Measurements from ENCODE around the gene PLEKHH1.

The PLEKHH1 gene

DNA sequence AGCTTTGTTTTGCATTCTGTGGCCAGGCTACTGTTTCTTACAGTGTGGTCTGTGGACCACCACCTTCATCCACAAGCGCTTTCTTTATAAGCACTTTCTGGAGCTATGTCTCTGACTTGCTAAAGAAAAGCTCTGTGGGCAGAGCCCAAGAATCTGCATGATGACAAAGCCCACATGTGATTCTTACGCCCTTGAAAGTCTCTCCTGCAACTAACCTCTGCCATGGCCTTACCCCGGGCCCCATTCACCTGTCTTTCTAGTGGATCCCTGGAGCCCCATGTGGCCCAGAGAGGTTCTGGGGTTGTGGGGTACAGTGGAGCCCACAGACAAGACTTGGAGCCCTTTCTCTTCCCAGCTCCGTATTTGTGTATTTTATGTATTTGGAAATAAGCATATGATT, 16.6 kb downstream of the PLEKHH1 start (continued):
- TF ChIP-seq, protein P1, sequence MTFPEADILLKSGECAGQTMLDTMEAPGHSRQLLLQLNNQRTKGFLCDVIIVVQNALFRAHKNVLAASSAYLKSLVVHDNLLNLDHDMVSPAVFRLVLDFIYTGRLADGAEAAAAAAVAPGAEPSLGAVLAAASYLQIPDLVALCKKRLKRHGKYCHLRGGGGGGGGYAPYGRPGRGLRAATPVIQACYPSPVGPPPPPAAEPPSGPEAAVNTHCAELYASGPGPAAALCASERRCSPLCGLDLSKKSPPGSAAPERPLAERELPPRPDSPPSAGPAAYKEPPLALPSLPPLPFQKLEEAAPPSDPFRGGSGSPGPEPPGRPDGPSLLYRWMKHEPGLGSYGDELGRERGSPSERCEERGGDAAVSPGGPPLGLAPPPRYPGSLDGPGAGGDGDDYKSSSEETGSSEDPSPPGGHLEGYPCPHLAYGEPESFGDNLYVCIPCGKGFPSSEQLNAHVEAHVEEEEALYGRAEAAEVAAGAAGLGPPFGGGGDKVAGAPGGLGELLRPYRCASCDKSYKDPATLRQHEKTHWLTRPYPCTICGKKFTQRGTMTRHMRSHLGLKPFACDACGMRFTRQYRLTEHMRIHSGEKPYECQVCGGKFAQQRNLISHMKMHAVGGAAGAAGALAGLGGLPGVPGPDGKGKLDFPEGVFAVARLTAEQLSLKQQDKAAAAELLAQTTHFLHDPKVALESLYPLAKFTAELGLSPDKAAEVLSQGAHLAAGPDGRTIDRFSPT (tag by site-specific recombination; IDR thresholded peaks at IDR 0.05) = no peak
- TF ChIP-seq HOXC10 (CRISPR knock-in tag; IDR thresholded peaks at IDR 0.05) = no peak
- no peak for TF ChIP-seq KLF16 (tag by site-specific recombination; IDR thresholded peaks at IDR 0.05)
- no peak for TF ChIP-seq ZNF747 (tag by site-specific recombination; IDR thresholded peaks at IDR 0.05)
- no peak for TF ChIP-seq ZNF473 (tag by site-specific recombination; IDR thresholded peaks at IDR 0.05)
- TF ChIP-seq, protein P2, sequence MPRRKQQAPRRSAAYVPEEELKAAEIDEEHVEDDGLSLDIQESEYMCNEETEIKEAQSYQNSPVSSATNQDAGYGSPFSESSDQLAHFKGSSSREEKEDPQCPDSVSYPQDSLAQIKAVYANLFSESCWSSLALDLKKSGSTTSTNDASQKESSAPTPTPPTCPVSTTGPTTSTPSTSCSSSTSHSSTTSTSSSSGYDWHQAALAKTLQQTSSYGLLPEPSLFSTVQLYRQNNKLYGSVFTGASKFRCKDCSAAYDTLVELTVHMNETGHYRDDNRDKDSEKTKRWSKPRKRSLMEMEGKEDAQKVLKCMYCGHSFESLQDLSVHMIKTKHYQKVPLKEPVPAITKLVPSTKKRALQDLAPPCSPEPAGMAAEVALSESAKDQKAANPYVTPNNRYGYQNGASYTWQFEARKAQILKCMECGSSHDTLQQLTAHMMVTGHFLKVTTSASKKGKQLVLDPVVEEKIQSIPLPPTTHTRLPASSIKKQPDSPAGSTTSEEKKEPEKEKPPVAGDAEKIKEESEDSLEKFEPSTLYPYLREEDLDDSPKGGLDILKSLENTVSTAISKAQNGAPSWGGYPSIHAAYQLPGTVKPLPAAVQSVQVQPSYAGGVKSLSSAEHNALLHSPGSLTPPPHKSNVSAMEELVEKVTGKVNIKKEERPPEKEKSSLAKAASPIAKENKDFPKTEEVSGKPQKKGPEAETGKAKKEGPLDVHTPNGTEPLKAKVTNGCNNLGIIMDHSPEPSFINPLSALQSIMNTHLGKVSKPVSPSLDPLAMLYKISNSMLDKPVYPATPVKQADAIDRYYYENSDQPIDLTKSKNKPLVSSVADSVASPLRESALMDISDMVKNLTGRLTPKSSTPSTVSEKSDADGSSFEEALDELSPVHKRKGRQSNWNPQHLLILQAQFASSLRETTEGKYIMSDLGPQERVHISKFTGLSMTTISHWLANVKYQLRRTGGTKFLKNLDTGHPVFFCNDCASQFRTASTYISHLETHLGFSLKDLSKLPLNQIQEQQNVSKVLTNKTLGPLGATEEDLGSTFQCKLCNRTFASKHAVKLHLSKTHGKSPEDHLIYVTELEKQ (tag by site-specific recombination; IDR thresholded peaks at IDR 0.05; ENCODE audit: borderline replicate concordance) = no peak
- no peak for TF ChIP-seq TRIM28 (IDR thresholded peaks at IDR 0.05; ENCODE audit: borderline replicate concordance, low read length)
- TF ChIP-seq ZNF560 (tag by site-specific recombination; IDR thresholded peaks at IDR 0.05; ENCODE audit: borderline replicate concordance) = no peak
- TF ChIP-seq ZFP37 (tag by site-specific recombination; IDR thresholded peaks at IDR 0.05) = no peak
- TF ChIP-seq ZNF146 (tag by site-specific recombination; IDR thresholded peaks at IDR 0.05) = no peak

DNA sequence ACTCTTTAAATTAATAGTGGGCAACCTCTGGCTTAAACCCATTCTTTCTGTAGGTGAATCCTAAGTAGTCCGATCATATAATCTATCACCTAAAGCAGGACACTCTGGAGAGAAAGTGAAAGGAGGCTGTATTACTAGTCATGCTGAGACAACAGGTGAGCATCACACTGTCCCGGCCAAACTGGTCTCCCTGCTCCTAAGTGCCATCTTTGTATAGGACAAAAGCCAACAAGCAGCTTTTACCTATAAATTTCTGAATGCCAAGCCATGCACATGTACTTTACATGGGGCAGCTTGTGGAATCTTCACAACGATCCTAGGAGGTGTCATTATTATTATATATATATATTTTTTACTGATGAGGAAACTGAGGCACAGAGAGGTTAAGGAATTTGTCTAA, 18.0 kb downstream of the PLEKHH1 start:
- ChIA-PET POLR2A (interaction anchor here (1.2 kb wide), 1 partner anchor 49 kb away, joined by 3 read pairs; the partner anchor contains the start of gene PIGH), CTCF (interaction anchor here (0.6 to 1.4 kb wide), 2 partner anchors 20 to 286 kb away, joined by 3 to 6 read pairs; no protein-coding TSS in a partner anchor)
- no peaks in the 10 kb centered on the region for H3K4me1 ChIP-seq (ENCODE audit: control insufficient read depth, insufficient read depth, low read length)
- TF ChIP-seq GLIS1 (tag by site-specific recombination; IDR thresholded peaks at IDR 0.05) = no peak
- TF ChIP-seq, protein P3, sequence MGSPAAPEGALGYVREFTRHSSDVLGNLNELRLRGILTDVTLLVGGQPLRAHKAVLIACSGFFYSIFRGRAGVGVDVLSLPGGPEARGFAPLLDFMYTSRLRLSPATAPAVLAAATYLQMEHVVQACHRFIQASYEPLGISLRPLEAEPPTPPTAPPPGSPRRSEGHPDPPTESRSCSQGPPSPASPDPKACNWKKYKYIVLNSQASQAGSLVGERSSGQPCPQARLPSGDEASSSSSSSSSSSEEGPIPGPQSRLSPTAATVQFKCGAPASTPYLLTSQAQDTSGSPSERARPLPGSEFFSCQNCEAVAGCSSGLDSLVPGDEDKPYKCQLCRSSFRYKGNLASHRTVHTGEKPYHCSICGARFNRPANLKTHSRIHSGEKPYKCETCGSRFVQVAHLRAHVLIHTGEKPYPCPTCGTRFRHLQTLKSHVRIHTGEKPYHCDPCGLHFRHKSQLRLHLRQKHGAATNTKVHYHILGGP (tag by site-specific recombination; IDR thresholded peaks at IDR 0.05) = no peak
- TF ChIP-seq, protein P4, sequence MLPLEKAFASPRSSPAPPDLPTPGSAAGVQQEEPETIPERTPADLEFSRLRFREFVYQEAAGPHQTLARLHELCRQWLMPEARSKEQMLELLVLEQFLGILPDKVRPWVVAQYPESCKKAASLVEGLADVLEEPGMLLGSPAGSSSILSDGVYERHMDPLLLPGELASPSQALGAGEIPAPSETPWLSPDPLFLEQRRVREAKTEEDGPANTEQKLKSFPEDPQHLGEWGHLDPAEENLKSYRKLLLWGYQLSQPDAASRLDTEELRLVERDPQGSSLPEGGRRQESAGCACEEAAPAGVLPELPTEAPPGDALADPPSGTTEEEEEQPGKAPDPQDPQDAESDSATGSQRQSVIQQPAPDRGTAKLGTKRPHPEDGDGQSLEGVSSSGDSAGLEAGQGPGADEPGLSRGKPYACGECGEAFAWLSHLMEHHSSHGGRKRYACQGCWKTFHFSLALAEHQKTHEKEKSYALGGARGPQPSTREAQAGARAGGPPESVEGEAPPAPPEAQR (tag by site-specific recombination; IDR thresholded peaks at IDR 0.05) = no peak
- H3K27ac ChIP-seq (ENCODE audit: extremely low read depth, low read depth, low read length) = no peak overlapping the region
- H3K36me3 ChIP-seq (ENCODE audit: control insufficient read depth in 2 of 2, insufficient read depth in 1 of 2, low read length in 2 of 2) = peaks cover 4 to 8% of the 10 kb centered on the region in 2 experiments; a peak in 2 of 3 replicates
- no peak overlapping the region for H3K4me3 ChIP-seq (ENCODE audit: low read depth, low read length)
- no peaks in the 10 kb centered on the region for H3K9me3 ChIP-seq (ENCODE audit: control insufficient read depth, insufficient read depth, low read depth, low read length)

DNA sequence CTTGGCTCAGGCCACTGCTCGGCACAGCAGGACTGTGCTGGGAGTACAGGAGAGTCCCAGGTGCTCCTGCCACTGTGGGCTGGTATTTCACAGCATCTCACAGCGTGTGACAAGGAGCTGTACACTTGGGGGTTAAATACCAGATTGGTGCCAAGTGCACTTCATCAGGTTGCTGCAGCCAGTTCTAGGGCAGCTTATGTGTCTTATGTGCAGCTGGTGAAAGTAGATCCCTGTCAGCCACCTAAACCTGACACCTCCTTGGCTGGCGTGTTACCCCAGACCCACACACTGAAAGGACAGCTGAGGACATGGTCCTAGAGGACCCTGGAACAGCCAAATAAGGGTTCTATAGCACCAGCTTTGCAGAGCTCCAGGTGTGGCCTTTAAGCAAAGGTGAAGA, 18.9 kb downstream of the PLEKHH1 start:
- CTCF ChIA-PET = no interaction called here
- Histone ChIP-seq H3K4me3 (ENCODE audit: low read depth, low read length) (no peak overlapping the region), H3K9me3 (ENCODE audit: control insufficient read depth, insufficient read depth, low read depth, low read length) (no peaks in the 10 kb centered on the region), H3K27ac (ENCODE audit: extremely low read depth, low read depth, low read length) (no peak overlapping the region), H3K4me1 (ENCODE audit: control insufficient read depth, insufficient read depth, low read length) (no peaks in the 10 kb centered on the region; the same call in 1 of the 2 replicates), H3K36me3 (ENCODE audit: control insufficient read depth in 2 of 2, insufficient read depth in 1 of 2, low read length in 2 of 2) (peaks cover 0 to 7% of the 10 kb centered on the region in 2 experiments; a peak in 1 of 3 replicates)
- POLR2A ChIA-PET = interaction anchor here (1.2 kb wide), 1 partner anchor 48 kb away, joined by 3 read pairs; the partner anchor contains the start of gene PIGH
- TF ChIP-seq ZNF521 (tag by site-specific recombination; IDR thresholded peaks at IDR 0.05) (no peak), ZNF544 (tag by site-specific recombination; IDR thresholded peaks at IDR 0.05) (no peak), KLF8 (tag by site-specific recombination; IDR thresholded peaks at IDR 0.05) (no peak), ZNF302 (tag by site-specific recombination; IDR thresholded peaks at IDR 0.05; ENCODE audit: low read depth) (no peak), REPIN1 (tag by site-specific recombination; IDR thresholded peaks at IDR 0.05; ENCODE audit: low read depth) (no peak)
- TF ChIP-seq, protein P5, sequence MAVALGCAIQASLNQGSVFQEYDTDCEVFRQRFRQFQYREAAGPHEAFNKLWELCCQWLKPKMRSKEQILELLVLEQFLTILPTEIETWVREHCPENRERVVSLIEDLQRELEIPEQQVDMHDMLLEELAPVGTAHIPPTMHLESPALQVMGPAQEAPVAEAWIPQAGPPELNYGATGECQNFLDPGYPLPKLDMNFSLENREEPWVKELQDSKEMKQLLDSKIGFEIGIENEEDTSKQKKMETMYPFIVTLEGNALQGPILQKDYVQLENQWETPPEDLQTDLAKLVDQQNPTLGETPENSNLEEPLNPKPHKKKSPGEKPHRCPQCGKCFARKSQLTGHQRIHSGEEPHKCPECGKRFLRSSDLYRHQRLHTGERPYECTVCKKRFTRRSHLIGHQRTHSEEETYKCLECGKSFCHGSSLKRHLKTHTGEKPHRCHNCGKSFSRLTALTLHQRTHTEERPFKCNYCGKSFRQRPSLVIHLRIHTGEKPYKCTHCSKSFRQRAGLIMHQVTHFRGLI (tag by site-specific recombination; IDR thresholded peaks at IDR 0.05) = no peak
- TF ChIP-seq, protein P6, sequence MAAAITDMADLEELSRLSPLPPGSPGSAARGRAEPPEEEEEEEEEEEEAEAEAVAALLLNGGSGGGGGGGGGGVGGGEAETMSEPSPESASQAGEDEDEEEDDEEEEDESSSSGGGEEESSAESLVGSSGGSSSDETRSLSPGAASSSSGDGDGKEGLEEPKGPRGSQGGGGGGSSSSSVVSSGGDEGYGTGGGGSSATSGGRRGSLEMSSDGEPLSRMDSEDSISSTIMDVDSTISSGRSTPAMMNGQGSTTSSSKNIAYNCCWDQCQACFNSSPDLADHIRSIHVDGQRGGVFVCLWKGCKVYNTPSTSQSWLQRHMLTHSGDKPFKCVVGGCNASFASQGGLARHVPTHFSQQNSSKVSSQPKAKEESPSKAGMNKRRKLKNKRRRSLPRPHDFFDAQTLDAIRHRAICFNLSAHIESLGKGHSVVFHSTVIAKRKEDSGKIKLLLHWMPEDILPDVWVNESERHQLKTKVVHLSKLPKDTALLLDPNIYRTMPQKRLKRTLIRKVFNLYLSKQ (tag by site-specific recombination; IDR thresholded peaks at IDR 0.05; ENCODE audit: borderline replicate concordance) = no peak
- TF ChIP-seq, protein P7, sequence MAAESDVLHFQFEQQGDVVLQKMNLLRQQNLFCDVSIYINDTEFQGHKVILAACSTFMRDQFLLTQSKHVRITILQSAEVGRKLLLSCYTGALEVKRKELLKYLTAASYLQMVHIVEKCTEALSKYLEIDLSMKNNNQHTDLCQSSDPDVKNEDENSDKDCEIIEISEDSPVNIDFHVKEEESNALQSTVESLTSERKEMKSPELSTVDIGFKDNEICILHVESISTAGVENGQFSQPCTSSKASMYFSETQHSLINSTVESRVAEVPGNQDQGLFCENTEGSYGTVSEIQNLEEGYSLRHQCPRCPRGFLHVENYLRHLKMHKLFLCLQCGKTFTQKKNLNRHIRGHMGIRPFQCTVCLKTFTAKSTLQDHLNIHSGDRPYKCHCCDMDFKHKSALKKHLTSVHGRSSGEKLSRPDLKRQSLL (tag by site-specific recombination; IDR thresholded peaks at IDR 0.05) = no peak
